Measurements from ENCODE around the gene ABCG1. TPM values are rescaled to one million over a fixed set of nuclear protein-coding genes. Genes with fewer than 3 reads are reported as not detected.

ABCG1 gene
- total RNA-seq, 1 donor from 2014 or later: 138 TPM

DNA sequence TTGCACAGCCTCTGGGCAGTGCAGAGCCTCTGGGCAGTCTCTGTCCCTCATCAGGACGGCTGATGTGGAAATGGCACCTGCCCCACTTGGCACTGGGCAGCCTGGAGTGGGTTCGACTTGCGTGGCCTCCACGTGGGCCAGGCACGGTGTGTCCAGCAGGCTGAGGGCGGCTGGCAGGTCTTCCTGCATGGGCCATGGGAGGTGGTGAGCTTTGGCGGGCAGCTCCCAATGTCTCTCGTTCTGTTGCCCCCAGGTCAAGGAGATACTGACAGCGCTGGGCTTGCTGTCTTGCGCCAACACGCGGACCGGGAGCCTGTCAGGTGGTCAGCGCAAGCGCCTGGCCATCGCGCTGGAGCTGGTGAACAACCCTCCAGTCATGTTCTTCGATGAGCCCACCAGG is 63.1 kb downstream of the ABCG1 start:
- H3K36me3 ChIP-seq (ENCODE audit: control insufficient read depth, insufficient read depth, low read length): peaks cover 7% of the 10 kb centered on the region
- FAIRE-seq: no peak

DNA sequence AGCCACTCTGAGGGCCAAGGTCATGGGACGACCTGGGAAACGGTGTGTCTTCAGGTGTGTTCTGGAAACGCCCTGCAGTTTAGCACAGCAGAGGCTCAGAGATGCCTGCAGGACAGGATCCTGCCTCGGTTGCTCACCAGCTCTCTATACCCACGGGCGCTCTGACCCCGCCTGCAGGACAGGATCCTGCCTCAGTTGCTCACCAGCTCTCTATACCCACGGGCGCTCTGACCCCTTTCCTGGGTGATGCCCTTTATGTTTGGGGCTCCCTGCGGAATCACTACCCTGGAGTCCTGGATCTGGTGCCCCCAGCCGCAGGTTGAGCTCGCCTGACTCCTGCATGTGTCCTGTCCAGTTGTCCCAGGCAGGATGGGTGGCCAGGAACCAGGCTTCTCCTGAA is 63.8 kb downstream of the ABCG1 start:
- FAIRE-seq: no peak
- DNase-seq (ENCODE audit: low read depth): no peak
- TF ChIP-seq, protein P1, sequence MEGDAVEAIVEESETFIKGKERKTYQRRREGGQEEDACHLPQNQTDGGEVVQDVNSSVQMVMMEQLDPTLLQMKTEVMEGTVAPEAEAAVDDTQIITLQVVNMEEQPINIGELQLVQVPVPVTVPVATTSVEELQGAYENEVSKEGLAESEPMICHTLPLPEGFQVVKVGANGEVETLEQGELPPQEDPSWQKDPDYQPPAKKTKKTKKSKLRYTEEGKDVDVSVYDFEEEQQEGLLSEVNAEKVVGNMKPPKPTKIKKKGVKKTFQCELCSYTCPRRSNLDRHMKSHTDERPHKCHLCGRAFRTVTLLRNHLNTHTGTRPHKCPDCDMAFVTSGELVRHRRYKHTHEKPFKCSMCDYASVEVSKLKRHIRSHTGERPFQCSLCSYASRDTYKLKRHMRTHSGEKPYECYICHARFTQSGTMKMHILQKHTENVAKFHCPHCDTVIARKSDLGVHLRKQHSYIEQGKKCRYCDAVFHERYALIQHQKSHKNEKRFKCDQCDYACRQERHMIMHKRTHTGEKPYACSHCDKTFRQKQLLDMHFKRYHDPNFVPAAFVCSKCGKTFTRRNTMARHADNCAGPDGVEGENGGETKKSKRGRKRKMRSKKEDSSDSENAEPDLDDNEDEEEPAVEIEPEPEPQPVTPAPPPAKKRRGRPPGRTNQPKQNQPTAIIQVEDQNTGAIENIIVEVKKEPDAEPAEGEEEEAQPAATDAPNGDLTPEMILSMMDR (IDR thresholded peaks at IDR 0.05; ENCODE audit: insufficient read depth, low read length, severe bottlenecking): no peak
- peaks cover 7% of the 10 kb centered on the region for H3K36me3 ChIP-seq (ENCODE audit: control insufficient read depth, insufficient read depth, low read length)
- no peaks in the 10 kb centered on the region for H3K27me3 ChIP-seq (ENCODE audit: control insufficient read depth, insufficient read depth, low read length)
- H3K4me3 ChIP-seq (ENCODE audit: low read depth, low read length): no peak overlapping the region

More for the DNA sequence above, 63.1 kb downstream of the ABCG1 start:
- TF ChIP-seq, protein P1 (IDR thresholded peaks at IDR 0.05; ENCODE audit: insufficient read depth, low read length, severe bottlenecking): no peak
- Histone ChIP-seq H3K27me3 (ENCODE audit: control insufficient read depth, insufficient read depth, low read length) (no peaks in the 10 kb centered on the region), H3K4me3 (ENCODE audit: low read depth, low read length) (no peak overlapping the region)
- DNase-seq (ENCODE audit: low read depth): no peak

DNA sequence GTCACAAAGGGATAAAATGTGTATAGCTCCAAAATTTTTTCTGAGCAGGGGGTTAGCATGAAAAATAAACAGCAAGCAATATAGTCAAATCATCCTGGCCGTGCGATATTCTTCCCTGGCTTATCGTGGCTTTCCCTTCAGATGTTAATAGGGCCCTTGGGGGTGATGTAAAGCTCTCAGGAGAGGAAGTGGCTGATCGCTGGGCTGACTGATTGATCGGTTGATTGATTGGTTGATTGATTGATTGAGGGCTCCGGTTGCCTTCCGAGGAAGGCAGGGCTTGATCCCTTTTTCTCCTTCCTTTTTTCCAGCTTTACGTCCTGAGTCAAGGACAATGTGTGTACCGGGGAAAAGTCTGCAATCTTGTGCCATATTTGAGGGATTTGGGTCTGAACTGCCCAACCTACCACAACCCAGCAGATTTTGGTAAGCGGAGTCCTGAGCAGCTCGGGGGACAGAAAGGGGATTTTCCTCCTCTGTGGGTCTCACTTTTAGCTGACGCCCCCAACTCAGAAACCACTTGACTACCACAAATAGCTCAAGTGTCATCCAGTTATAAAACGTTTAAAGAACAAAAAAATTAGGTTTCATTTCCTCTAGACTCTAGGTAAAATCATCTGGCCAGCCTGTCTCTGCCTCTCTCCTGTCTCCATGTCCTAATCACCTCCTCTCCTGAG is 66.8 kb downstream of the ABCG1 start:
- FAIRE-seq (no peak), DNase-seq (ENCODE audit: low read depth) (no peak)
- TF ChIP-seq, protein P1 (IDR thresholded peaks at IDR 0.05; ENCODE audit: insufficient read depth, low read length, severe bottlenecking): no peak
- H3K4me3 ChIP-seq (ENCODE audit: low read depth, low read length): no peak overlapping the region
- H3K27me3 ChIP-seq (ENCODE audit: control insufficient read depth, insufficient read depth, low read length): no peaks in the 10 kb centered on the region
- H3K36me3 ChIP-seq (ENCODE audit: control insufficient read depth, insufficient read depth, low read length): peaks cover 8% of the 10 kb centered on the region

DNA sequence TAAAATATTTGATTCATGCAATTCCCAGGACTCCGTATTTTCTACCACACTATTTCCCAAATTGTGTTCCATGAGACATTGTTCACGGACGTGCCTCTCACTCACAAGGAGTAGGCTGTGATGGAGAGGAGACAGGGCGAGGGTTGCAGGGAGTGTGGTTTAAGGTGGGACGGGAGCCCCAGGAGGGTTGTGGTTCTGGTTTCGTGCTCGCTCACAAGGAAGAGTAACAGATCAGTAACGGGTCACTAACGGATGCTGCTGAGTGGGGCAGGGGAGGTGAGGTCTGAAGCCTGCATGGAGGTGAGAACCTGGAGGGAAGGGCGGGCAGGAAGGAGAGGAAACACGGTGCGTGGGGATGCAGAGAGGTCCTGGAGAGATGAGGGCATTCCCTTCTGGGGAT is 67.5 kb downstream of the ABCG1 start:
- no peak for DNase-seq (ENCODE audit: low read depth)
- FAIRE-seq: no peak

DNA sequence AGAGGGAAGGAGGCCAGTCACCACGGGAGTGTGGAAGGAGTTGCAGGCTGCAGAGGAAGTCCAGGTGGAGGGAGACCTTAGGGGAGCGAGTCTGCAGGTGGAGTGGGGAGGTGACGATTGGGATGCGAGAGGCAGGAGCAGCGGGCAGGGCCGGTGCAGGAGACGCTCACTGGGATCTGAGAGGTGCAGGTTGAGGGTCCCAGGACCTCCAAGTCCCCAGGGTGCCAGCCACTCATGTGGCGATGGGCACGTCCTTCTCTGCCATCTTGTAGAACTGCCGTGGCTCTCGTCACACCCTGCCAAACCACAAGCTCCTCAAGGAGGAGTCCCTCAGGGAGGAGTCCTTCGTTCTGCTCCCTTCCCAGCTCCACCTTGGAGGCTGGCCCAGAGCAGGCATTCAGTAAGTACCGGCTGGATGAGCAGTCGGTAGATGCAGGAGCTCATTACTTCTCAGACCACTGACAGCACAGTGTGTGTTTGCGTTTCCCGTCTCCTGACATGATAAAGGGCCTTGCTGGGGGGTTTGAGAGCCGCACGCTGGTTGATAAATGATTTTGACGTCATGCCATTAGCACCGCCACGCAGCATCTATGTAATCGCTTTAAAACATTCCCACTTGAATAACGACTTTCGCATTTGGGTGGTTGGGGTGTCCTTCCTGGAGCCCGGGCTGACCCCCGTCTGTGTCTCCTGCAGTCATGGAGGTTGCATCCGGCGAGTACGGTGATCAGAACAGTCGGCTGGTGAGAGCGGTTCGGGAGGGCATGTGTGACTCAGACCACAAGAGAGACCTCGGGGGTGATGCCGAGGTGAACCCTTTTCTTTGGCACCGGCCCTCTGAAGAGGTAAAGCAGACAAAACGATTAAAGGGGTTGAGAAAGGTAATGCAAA is 68.5 kb downstream of the ABCG1 start:
- Histone ChIP-seq H3K36me3 (ENCODE audit: control insufficient read depth, insufficient read depth, low read length) (peaks cover 8% of the 10 kb centered on the region), H3K27me3 (ENCODE audit: control insufficient read depth, insufficient read depth, low read length) (no peaks in the 10 kb centered on the region), H3K4me3 (ENCODE audit: low read depth, low read length) (no peak overlapping the region)
- FAIRE-seq: no peak
- no peak for DNase-seq (ENCODE audit: low read depth)
- TF ChIP-seq, protein P1 (IDR thresholded peaks at IDR 0.05; ENCODE audit: insufficient read depth, low read length, severe bottlenecking): no peak

More for the DNA sequence above, 67.5 kb downstream of the ABCG1 start:
- H3K4me3 ChIP-seq (ENCODE audit: low read depth, low read length): no peak overlapping the region
- peaks cover 8% of the 10 kb centered on the region for H3K36me3 ChIP-seq (ENCODE audit: control insufficient read depth, insufficient read depth, low read length)
- no peaks in the 10 kb centered on the region for H3K27me3 ChIP-seq (ENCODE audit: control insufficient read depth, insufficient read depth, low read length)
- TF ChIP-seq, protein P1 (IDR thresholded peaks at IDR 0.05; ENCODE audit: insufficient read depth, low read length, severe bottlenecking): no peak
